NCI-H1930 (cell line): ENCODE data around the gene DGKI.
A peak's percentile ranks its signal among the peaks of the same experiment; 100 is the strongest.

Experiments
- DNase-seq, 2 experiments: peaks; one replicate each; lab custom pipeline; 2025; lab: John Stamatoyannopoulos, UW

The DGKI gene

DNA sequence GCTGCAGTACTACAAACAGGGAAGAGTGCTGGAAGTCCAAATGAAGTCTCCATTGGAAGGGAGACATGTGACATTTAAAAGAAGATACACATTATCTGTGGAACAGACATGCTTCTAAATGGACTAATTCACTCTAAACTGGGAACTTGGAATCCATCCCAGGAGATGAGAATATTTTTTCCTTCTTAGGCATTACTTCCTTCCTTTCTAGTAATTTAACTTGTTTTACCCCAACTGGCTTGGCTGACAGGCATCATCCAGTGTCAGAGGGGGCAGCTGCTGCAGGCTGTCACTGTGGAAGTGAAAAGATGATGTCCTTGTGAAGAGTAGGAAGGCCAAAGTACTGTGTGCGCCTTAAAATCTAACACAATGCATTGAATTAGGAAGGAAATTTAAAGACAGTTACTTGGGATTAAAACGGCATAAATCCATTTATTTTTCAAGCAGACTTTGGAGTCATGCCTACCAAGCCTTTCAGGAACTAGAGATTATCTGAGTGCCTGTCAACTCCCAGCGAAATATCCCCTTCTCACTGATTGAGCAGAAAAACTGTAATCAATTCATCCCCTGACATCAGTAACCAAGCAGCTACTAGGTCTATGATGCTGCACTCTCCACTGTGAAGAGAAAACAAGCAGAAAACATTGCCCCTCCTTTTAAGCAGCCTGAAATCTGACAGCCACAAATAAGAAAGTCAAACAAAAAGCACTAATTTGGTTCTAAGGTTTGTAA, 161.2 kb downstream of the DGKI start:
- DNase-seq: no peak

DNA sequence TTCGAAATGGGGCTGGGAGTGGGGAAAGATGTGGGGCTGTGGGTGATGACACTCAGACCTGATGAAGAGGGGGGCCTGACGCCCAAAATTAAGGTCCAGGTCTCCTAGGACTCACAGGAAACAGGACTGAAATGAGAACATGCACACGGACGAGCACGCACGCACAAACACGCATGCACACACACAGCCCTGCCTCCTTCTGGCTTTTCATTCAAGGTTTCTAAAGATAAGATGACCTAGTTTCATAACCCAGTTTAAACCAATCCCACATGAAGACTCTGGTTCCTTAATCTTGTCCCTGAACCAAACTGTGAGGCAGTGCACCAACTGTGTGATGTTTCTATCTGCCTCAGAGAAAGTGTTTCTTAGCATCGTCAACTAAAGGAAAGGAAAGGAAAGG, 162.0 kb downstream of the DGKI start:
- no peak for DNase-seq

DNA sequence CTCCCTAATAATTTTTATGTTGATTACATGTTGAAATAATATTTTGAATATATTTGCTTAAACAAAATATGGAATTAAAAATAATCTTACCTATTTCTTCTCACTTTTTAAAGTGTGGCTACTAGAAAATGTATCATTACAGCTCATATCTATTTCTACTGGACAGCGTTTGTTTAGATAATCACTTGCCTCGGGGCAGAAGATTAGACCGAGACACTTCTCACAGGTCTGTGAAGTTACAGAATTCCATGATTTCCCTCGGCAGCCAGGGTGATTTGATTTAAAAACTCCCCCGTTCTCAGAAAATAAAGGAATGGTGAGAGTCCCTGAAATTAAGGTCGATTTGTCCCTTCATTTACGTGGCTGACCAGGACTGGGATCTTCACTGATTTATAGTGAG, 162.5 kb downstream of the DGKI start:
- no peak for DNase-seq

DNA sequence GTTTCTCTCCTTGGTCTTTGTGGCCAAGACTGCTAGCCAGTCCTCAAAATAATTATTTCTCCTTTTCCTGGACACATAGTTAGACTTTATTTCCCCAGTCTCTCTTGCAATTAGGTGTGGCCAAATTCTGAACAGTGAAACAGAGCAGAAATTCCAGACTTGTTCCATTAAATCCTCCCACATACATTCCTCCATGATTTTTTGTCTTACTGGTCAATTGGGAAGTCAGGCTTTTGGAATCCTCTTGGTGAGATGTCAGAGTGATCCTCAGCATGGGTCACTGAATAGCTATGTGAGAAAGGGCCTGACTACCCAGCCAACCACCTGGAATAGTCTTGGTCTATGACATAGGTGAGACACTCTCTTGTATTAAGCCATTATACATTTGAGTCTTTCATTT, 164.2 kb downstream of the DGKI start:
- no peak for DNase-seq

DNA sequence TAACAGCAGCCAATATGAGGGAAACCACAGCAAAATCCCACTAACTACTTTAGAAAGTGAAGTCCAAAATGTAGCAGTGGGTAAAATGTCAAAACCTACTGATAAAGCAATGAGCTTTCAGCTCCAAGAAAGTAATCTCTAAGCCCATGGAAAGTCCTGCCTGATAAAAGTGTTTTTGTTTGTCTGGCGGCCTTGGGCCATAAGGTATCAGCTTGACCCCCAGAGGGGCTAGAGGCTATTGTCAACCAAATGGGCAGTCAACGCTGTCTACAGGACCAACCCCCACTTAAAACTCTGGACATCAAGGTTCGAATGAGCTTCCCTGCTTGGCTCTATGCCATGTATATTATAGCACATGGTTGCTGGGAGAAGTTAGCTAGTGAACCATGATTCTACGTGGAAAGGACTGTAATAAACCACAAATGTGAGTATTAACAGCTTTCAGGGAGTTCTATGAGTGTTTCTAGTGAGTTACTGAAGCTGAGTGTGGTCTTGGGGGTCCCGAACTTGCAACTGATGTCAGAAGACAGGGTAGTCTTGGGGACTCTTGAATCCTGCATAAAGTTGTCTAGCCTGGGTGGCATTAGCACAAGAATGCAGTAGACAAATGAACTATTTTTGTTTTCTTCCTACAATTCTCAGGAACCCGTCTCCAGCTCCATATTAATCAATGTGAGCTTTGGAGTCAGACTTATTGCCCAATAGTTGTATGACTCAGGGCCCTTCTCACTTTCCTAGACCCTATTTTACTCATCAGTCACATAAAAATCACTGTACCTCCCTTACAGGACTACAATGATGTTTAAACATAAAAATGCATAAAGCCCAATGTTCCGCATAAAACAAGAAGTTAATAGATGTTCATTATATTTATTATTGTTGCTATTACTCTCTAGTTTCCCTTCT, 164.9 kb downstream of the DGKI start:
- no peak for DNase-seq

DNA sequence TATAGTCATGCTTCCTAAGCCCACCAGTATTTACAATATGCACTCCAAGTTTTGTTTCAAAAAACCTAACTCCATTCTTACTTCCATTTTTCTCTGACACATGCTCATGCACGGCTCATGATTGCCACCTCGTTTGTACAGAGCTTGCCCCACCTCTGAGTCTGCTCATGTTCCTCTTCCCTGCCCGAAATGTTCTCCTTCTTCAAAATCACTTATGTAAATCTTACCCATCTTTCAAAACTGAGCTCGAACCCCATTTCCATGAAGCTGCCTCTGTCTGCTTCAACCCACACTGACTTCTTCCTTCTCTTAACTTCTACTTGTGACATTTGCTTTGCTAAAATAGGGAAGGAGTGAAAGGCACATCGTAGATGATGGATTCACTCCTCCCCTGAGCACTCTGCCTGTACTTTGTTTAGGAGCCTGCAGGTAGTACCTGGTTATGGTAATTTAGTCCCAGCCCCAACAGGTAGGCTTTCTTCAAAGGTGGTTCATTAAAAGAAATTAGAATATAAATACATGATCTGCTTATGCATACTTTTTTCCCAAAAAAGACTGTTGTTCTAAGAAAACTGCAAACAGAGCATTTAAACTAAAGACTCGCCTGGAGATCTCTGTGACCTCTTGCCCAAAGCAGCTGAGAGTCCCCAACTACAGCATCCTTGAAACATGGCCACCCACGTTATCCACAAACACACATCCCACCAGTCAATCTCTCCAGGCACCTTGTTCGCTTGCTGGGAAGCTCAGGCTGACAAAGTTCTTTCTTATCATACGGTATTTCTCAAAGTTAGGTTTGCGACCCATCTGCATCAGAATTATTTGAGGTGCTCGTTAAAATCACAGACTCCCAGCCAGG, 172.0 kb downstream of the DGKI start:
- no peak for DNase-seq

DNA sequence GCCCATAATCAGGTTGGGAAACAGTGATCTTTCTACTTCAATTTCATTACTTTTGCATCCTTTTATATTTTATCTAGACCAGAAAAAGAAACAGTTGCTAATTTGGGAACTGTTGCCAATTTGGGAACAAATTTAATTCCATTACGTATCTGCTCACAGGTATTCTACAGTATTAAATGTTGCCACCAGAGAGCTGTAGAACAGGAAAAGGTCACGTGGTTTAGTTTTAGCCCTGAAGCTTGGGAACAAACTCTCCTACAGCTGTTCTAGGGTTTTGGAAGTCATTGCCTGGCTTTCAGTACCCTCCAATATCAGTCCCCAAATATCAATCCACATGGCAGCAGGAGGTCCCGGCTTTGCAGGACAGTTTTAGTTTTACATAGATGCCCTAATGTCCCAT, 172.7 kb downstream of the DGKI start:
- DNase-seq: no peak

DNA sequence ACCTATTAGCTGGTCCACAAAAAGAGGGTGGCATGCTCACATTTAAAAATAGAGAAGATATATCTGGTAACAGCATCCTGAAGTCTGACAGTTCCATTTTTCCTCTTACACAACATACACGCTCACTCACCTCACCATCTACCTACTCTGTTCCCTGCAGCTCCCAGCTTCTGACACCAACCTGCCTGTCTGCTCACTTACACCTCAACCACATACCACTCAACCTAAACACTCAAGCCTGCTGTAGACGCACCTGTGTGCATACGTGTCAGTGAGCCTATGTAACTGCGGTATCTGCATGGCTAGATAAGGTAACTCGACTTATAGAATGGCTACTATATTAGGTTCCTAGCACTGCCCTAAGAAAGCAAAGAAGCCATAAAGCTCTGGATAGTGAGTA, 174.9 kb downstream of the DGKI start:
- DNase-seq: no peak

DNA sequence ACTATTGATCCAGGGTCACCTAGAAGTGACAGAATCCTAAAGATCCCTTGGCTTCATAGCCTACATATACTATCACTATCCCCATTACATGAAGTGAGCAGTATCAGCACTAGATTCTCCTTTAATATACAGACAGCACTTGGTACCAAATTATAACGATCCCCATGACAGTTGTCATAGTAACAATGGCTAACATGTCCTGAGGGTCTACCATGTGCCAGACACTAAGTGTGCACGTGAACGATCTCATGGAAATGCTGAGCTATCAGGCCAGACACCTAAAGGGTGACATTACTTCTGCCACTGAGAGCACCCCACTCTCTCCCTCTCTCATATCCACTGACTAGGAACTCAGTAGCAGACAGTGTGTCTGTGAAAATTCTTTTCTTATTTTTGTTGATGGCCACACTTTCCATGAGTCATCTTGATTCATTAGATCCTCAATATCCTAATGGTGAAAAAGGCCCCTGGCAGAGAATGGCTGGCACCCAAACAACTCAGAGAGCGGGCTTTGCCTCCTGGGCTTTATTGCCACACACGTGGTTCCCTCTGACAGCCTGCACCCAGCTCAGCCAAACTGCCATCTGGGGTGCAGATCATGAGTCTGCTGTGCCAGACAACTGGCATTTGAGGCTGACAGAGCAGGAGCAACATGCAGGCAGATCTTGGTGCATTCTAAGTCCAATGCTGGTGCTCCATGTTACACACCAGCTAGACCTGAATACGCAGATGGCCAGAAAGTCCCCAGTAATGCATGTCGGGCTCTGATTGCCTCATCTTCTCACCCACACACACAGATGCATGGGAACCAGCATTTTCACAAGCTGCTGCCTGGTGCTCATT, 176.3 kb downstream of the DGKI start:
- no peak for DNase-seq

DNA sequence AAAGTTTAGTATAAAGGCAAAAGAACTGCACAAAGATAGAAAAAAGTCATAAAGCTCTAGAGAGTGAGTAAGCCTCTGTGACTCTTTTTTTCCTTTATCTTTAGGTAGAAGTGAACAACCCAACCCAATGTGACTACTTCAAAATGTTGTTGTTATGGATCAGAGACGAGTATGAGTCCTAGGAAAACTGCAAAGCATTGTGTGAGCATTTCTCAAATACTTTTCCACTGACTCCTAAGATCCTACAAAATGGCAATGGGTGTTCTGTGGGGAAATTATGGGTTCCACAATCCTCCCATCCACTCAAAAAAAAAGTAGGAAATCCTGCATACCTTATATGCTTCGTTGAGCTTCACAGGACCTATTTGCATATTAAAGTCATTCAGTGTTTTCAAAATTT, 177.1 kb downstream of the DGKI start:
- no peak for DNase-seq

DNA sequence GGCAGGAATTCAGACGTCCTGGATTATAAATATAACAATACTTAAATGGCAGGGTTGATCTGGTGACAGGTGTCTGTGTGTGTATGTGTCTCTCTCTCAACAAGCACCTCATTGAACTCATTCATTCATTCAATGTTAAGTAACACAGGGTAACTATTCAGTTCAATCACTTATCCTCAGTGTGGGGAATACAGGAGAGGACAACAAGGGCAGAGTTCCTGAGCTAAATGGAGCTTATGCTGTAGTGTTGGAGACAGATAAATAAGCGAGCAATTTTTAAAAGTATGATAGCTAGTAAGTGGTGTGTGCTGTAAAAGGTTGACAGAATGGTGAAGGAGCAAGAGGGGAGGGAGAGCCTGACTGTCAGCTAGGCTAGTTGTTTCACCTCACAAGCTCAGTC, 178.4 kb downstream of the DGKI start:
- DNase-seq: no peak

DNA sequence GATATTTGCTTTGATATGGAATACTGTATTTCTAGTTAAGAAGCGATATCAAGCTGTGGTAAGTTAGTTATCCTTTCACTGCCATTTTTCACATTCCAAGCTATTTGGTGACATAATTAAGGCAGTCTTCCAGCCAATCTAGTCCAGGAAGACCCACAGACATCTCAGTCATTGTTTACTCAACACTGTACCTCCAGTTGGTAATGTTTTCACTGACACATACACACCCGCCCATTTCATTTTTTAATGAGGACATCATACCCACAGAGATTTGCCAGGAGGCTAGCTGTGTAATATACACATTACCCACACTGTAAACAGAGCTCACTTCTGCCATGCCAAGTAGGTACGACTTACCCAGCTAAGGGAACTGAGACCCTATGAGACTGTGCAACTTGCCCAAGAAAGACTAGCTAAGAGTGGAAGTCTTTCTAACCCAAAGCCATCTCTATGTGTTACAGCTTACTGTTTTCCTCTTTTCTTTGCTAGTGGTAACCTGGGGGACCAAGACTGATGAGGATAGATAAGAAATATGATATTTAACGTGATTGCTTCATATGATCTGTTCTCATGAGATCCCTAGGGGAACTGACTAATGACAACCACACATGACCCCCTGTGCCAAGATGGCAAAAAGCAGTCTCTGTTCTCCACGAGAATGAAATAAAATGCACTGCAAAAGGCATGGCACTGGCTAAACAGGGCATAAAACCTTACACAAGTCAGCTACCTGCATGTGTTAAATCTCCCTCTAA, 179.0 kb downstream of the DGKI start:
- DNase-seq: no peak

DNA sequence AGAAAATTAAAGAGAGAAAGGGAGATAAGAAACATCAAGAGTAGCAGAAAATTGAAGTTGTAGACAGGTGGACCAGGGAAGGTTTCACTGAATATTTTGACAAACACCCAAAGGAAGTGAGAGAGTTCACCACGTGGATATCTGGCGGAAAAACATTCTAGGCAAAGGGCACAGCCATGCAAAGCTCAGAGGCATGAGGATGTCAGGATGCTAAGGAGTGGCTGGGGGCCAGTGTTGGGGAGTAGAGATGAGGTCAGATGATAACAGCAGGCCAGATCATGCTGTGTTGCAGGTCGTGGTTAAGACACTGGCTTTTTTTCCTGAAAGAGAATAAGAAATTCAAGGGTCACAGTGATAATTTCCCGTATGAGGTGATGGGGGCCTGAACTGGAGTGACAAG, 181.9 kb downstream of the DGKI start:
- no peak for DNase-seq

DNA sequence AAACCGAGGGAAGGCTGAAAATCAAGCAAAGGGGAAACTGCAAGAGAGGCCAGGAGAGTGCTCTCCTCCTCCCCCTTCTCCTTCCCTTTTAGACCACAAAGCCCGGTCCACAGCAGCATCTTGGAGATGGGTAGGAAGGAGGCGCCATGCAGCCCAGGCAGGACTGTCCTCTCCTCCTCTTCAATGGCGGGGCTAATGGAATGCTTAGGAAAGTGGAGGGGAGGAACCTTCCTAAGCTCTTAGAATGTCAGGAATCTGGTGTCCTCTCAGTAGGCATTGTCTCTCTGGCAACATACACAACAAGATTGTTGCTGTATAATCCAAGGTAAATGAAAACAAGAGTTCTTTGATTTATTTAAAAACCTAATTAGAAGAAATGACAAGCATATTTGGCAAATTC, 185.1 kb downstream of the DGKI start:
- DNase-seq: no peak

DNA sequence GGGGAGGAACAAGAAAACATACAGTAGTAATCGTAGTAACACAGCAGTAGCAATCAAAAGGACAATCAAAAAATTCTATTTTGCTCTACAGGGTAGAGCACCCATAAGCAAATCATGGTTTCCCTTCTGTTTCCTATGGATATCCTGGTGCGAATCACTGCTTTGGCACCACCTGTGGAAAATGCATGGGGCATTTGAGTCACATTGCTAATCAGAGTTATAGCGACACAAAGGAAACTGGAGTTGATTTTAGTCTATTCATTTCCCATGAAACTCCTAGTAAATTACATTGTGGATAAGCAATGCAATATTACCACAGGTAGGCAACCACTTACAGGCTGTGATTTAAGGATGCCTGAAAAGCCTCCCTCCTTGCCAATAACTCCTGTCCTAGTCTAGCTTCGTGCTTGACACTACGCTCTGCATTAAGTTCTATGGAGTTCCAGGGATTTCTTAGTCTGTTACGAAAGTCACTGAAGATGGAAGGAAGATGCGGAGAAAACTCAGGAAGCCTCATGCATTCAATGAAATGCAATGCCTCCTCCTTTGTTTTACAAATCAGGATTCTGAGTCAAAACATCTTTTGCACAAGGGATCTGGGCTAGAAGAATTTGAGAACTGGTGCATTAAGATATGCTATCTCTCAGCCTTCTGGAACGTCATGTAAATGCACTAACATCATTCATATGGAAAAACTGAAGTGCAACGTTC, 188.4 kb downstream of the DGKI start:
- no peak for DNase-seq

DNA sequence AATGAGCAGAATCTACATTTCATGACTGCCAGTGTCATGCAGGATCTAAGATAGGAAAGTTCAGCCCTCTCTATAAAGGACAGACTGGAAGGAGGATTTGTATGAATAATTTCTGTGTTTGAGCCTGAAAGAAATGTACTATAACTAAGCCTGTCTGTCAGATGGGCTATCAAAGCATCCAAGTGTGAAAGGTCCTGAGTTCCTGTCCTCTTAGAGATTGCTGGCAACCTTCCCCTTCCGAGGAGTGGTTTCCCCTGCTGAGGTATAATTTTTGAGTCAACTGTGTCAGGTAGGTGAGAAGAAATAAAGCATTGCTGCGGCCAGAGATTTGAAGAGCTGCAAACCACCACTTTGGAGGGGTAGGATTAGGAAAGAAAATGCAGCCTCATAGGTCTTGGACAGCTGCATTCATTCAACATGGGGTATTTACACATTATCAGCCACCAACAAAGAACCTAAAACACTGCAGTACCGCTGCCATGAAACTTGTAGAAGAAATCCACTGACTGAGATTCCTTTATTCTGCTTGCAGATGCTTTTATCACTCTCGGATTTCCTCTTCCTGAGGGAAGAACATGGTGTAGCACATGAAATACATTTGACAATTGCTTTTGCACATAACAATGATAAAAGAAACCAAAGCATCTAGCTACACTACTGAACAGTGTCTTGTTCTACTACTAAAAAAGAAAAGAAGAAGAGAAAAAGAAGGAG, 189.1 kb downstream of the DGKI start:
- no peak for DNase-seq

DNA sequence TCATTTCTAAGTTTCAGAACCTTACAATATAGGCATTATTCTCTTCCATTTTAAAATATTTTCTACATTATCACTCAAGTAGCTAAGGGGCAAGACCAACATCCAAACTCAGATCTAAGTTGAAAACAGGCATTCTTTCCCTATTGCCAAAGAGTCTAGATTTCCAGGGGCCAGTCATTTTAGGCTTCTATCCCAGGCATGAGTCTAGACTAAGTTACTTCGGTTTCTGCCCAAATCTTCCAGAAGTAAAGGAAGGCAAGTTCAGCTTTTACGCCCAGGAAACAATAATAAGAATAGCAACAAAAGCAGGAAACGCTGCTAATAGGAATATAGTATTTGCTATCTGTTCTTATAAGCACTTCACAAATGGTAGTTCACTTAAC, 189.9 kb downstream of the DGKI start:
- no peak for DNase-seq

DNA sequence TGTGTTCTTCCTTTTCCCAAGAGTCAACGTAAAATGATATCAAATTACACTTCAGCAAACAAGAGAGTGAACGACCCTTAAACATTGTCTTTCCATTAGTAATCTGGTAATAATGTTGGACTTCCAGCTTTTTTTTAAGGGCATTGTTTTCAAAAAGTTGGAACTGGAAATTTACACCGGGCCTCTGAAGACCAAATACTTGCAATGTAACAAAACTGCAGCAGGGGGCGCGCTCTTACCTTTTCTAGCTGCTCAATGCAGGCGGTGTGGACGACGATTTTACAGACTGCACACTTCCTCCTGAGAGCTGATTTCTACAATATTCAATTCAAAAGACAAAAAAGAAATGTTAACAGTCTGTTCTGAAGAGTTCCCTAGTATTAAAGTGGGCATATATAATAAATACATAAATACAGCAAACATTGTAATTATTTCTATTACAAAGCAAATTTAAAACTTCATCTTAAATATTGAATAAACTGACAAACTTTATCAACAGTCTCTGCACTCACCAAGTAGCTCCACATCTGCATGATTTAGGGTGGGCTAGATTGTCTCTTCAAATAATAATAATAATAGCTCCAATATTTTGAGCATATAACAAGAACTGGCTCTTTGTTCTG, 190.4 kb downstream of the DGKI start:
- DNase-seq: peak; percentile 32 to 57

DNA sequence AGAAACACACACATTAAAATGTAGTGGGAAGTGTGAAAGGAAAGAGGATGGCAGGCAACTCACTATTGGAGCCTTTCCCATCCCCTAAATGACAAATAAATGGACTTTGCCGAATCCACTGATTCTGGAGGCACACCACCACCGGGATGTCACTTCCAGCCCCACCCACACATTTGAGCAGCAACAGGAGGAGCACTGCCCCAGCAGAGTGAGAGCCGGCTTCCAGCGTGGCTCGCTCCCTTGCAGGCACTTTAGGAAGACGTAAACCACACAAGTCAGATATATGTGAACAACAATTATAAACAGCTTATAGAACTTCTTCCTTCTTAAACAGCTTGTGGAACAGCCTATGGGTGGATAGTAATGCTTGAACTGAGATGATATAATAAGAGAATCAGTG, 191.0 kb downstream of the DGKI start:
- no peak for DNase-seq
